ENCODE measurements around the gene AP3B1.

Gene AP3B1

DNA sequence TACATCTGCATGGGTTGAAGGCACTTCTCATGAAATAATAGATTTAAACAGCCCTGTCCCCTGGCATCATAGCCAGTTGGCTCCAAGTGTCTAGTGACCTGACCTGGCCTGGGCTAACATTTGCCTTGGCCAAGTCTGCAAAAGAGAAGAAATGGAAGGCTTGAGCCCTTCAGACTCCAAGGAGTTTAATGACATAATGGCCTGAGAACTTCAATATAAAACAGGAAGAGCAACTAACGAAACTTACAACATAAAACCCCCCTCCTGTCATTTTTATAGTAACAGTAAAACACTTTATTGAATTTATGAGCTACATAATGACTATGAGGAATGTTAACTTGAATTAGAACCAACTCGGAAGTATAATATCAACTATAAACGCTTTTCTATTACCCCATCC lies 299.6 kb downstream of the AP3B1 start:
- H3K4me3 ChIP-seq (ENCODE audit: control insufficient read depth, low read depth, low read length) = no peak overlapping the region
- TF ChIP-seq, protein P1, sequence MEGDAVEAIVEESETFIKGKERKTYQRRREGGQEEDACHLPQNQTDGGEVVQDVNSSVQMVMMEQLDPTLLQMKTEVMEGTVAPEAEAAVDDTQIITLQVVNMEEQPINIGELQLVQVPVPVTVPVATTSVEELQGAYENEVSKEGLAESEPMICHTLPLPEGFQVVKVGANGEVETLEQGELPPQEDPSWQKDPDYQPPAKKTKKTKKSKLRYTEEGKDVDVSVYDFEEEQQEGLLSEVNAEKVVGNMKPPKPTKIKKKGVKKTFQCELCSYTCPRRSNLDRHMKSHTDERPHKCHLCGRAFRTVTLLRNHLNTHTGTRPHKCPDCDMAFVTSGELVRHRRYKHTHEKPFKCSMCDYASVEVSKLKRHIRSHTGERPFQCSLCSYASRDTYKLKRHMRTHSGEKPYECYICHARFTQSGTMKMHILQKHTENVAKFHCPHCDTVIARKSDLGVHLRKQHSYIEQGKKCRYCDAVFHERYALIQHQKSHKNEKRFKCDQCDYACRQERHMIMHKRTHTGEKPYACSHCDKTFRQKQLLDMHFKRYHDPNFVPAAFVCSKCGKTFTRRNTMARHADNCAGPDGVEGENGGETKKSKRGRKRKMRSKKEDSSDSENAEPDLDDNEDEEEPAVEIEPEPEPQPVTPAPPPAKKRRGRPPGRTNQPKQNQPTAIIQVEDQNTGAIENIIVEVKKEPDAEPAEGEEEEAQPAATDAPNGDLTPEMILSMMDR (conservative IDR thresholded peaks at IDR 0.05; ENCODE audit: control insufficient read depth, insufficient read depth, low read depth, low read length) = no peak
- DNase-seq (ENCODE audit: low read depth) = no peak

DNA sequence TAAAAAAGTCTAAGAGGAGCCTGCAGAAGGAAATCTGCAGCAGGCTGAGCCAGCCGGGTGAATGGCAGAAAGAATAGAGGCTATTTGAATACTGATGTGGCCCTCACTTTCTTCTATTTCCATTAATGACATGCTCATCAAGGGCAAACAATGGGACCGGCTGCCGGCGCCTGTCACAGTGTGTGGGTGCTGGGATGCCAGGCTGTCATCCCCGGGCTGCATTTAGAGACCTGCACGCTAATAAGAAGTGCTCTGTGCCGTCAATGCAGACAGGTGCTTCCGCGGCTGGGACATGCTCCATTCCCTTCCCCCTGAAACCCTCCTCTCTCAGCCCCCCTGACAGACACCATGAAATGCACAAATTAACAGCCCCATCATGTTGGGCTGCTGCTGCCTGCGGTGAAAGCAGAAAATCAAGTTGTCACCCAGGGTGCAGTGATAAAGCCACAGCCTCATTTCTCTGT lies 300.6 kb downstream of the AP3B1 start:
- TF ChIP-seq, protein P1 (conservative IDR thresholded peaks at IDR 0.05; ENCODE audit: control insufficient read depth, insufficient read depth, low read depth, low read length) = no peak
- H3K4me3 ChIP-seq (ENCODE audit: control insufficient read depth, low read depth, low read length) = no peak overlapping the region
- DNase-seq (ENCODE audit: low read depth) = no peak

DNA sequence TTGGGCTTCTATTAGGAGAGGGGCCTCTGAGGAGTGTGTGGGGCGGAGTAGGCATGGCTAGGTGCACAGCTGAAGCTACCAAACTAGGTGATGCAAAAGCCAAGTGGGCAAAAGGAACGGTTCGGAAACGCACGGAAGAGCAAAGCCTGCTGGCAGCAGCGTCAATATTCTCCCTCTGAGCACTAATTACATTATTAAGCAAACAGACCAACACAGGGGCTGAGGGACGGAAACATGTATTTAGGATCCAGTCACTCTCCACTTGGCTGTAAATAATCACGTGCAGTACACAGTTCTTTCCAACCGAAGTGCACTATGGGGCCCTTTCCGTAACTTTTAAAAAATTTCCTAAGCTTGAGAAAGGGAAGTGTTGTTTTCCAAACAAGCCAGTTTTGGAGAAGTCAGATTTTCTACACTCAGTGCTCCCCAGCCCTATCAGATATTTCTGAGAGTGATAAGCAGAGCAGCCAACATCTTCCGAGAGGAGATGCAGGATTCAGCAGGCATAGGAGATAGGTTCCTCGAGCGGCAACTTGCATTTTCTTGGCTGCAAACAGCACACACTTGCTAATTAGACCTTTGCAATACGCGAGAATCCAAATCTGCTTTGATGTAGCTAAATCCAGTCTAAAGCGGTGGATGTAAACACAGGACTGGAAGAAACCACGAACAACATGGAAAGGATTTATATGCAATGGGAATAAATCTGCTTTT lies 301.2 kb downstream of the AP3B1 start:
- no peak for DNase-seq (ENCODE audit: low read depth)
- TF ChIP-seq, protein P1 (conservative IDR thresholded peaks at IDR 0.05; ENCODE audit: control insufficient read depth, insufficient read depth, low read depth, low read length) = no peak

DNA sequence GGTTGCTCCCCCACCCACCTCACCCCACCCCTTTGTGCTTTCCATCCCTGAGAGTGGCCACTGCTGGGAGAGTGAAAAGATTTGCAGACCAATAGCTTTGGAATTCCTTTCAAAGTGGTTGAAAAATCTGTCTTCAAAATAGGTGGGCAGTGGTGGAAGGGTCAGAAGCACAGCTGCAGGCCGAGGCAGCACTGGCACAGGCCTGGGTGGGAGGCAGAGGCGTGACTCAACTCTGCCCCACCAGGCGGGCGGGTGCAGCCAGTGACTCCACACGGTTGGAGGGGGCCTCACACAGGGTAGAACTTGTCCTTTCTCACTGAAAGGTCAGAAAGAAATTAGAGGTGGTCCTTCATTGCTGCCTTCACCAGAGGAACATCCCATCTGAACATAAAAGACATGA lies 303.4 kb downstream of the AP3B1 start:
- no peak for DNase-seq (ENCODE audit: low read depth)
- H3K4me3 ChIP-seq (ENCODE audit: control insufficient read depth, low read depth, low read length) = no peak overlapping the region
- TF ChIP-seq, protein P1 (conservative IDR thresholded peaks at IDR 0.05; ENCODE audit: control insufficient read depth, insufficient read depth, low read depth, low read length) = no peak

More for the DNA sequence above, 301.2 kb downstream of the AP3B1 start:
- no peak overlapping the region for H3K4me3 ChIP-seq (ENCODE audit: control insufficient read depth, low read depth, low read length)

DNA sequence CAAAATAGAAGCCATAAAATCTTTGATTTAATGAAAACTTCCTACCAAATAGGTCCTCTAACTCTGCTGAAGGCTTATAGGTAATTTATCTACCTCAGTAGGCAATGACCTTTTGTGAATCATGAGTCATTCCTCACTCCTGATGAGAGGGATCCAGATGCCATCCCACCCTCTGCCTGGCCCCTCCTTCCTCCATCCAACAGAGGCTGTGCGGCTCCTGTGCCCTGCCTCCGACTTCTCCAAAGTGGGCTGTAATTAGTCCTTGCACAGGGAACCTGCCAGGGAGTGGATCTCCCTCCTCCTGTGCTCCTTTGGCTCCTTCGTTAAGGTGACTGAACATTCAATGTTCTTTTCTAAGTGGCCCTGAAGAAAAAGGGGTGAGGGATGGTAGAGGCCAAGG lies 304.5 kb downstream of the AP3B1 start:
- H3K4me3 ChIP-seq (ENCODE audit: control insufficient read depth, low read depth, low read length) = no peak overlapping the region
- TF ChIP-seq, protein P1 (conservative IDR thresholded peaks at IDR 0.05; ENCODE audit: control insufficient read depth, insufficient read depth, low read depth, low read length) = no peak
- DNase-seq (ENCODE audit: low read depth) = no peak

DNA sequence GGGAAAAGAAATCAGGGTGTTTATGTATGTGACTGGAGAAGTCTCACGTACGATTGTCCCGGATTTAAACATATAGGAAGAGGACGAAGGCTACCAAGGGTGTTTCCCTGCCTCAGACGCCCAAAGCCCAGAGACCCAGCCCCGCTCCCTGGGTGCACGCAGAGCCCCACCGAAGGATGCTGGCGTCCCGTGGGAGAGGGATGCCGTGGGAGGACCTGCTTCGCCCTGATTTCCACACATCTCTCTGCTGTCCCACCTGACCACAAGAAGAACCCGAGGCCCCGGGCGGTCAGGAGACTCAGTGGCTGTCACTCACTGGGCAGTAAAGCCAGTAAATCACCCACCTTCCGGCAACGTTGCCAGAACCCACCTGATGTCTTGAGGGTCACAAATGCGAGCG lies 306.5 kb downstream of the AP3B1 start:
- no peak for DNase-seq (ENCODE audit: low read depth)
- TF ChIP-seq, protein P1 (conservative IDR thresholded peaks at IDR 0.05; ENCODE audit: control insufficient read depth, insufficient read depth, low read depth, low read length) = no peak
- no peak overlapping the region for H3K4me3 ChIP-seq (ENCODE audit: control insufficient read depth, low read depth, low read length)

All from fibroblast of mammary gland (primary cell).